Panc1 (cell line): ENCODE data around the gene TLR6.

Source experiments
- POLR2AphosphoS5 ChIP-seq: IDR thresholded peaks from 2 replicates; pipeline ENCODE4 v1.6.1; 2012; ENCODE audit warnings: mild to moderate bottlenecking, low read depth, low read length, moderate library complexity
- SIN3A ChIP-seq: IDR thresholded peaks from 2 replicates; pipeline ENCODE4 v1.6.1; 2012; ENCODE audit warnings: low read depth, mild to moderate bottlenecking, low read length, moderate library complexity, borderline replicate concordance; ENCODE audit not compliant: insufficient read depth
- TCF7L2 ChIP-seq: IDR thresholded peaks from 2 replicates; pipeline ENCODE4 v1.6.1; 2011; ENCODE audit warnings: mild to moderate bottlenecking, low read depth, low read length, inconsistent platforms
- TF ChIP-seq, protein P1 (sequence below): fragments of 450-650 bp; IDR thresholded peaks from 2 replicates; pipeline ENCODE4 v1.5.1; 2017; ENCODE audit warnings: mild to moderate bottlenecking
- TF ChIP-seq, protein P2 (sequence below), 2 experiments: IDR thresholded peaks; 2 replicates each; pipeline ENCODE4 v1.6.1; 2011 to 2012; ENCODE audit warnings: low read depth in 2 of 2, control low read depth in 1 of 2, low read length in 1 of 2, mild to moderate bottlenecking in 1 of 2, moderate library complexity in 1 of 2; ENCODE audit not compliant: insufficient read depth in 1 of 2

DNA sequence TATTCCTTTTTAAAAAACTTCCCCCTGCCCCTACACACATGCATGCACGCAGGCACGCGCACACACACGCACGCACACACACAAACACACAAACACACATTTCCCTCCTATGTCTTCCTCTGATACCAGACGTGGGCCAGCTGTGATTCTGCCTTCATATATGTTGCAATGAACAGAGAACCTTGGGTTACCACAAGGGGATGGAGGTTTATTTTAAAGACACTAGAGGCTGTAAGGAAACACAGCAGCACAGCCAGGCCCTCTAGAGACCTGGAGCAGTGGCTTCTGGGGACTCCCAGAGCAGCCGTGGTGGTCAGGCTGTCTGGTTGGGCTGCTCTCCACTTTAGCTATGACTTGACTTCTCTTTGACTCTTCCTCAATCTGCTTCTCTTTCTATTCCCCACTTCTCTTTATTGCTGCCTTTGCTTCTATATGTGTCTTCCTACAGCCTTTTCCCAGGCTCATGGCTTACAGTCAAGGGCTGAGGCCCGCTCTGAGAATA is 70.7 kb downstream of the TLR6 start:
- TF ChIP-seq, protein P1, sequence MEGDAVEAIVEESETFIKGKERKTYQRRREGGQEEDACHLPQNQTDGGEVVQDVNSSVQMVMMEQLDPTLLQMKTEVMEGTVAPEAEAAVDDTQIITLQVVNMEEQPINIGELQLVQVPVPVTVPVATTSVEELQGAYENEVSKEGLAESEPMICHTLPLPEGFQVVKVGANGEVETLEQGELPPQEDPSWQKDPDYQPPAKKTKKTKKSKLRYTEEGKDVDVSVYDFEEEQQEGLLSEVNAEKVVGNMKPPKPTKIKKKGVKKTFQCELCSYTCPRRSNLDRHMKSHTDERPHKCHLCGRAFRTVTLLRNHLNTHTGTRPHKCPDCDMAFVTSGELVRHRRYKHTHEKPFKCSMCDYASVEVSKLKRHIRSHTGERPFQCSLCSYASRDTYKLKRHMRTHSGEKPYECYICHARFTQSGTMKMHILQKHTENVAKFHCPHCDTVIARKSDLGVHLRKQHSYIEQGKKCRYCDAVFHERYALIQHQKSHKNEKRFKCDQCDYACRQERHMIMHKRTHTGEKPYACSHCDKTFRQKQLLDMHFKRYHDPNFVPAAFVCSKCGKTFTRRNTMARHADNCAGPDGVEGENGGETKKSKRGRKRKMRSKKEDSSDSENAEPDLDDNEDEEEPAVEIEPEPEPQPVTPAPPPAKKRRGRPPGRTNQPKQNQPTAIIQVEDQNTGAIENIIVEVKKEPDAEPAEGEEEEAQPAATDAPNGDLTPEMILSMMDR = no peak
- TF ChIP-seq, protein P2, sequence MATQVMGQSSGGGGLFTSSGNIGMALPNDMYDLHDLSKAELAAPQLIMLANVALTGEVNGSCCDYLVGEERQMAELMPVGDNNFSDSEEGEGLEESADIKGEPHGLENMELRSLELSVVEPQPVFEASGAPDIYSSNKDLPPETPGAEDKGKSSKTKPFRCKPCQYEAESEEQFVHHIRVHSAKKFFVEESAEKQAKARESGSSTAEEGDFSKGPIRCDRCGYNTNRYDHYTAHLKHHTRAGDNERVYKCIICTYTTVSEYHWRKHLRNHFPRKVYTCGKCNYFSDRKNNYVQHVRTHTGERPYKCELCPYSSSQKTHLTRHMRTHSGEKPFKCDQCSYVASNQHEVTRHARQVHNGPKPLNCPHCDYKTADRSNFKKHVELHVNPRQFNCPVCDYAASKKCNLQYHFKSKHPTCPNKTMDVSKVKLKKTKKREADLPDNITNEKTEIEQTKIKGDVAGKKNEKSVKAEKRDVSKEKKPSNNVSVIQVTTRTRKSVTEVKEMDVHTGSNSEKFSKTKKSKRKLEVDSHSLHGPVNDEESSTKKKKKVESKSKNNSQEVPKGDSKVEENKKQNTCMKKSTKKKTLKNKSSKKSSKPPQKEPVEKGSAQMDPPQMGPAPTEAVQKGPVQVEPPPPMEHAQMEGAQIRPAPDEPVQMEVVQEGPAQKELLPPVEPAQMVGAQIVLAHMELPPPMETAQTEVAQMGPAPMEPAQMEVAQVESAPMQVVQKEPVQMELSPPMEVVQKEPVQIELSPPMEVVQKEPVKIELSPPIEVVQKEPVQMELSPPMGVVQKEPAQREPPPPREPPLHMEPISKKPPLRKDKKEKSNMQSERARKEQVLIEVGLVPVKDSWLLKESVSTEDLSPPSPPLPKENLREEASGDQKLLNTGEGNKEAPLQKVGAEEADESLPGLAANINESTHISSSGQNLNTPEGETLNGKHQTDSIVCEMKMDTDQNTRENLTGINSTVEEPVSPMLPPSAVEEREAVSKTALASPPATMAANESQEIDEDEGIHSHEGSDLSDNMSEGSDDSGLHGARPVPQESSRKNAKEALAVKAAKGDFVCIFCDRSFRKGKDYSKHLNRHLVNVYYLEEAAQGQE (IDR thresholded peaks at IDR 0.05; ENCODE audit: insufficient read depth in 1 of 2, low read depth in 2 of 2, low read length in 1 of 2) = no peak
- TF ChIP-seq POLR2AphosphoS5 (no peak), TCF7L2 (no peak), SIN3A (no peak)
